Measurements from ENCODE around the gene NTSR1. TPM values are rescaled to one million over a fixed set of nuclear protein-coding genes. Genes with fewer than 3 reads are reported as not detected.

Gene NTSR1
- total and polyA plus RNA-seq, 4 donors = 0.02 to 3.7 (median 0.76) TPM

- peak overlapping the region; percentile 69 to 83 for H3K27ac ChIP-seq (ENCODE audit: low read depth in 1 of 2, low read length in 1 of 2)
- H3K4me1 ChIP-seq (ENCODE audit: control insufficient read depth in 5 of 5, insufficient read depth in 5 of 5, low read length in 5 of 5) = peaks cover 0 to 34% (median 8%) of the 10 kb centered on the region in 5 donors
- peaks cover 0 to 10% (median 4%) of the 10 kb centered on the region in 4 donors for H3K36me3 ChIP-seq (ENCODE audit: control insufficient read depth in 4 of 4, insufficient read depth in 4 of 4, low read length in 4 of 4)
- ATAC-seq (ENCODE audit: insufficient read depth, low FRiP score) = no peak
- WGBS, 2 donors = 89 to 90% methylated on average over 22 of the region's 22 CpGs
- no peak for TF ChIP-seq CTCF (IDR thresholded peaks at IDR 0.05; ENCODE audit: control extremely low read depth, extremely low read depth)
- H3K4me3 ChIP-seq = no peak overlapping the region
- peak in 1 of 3 donors; percentile 14 for DNase-seq
- no peaks in the 10 kb centered on the region for H3K27me3 ChIP-seq (ENCODE audit: control insufficient read depth in 3 of 3, insufficient read depth in 3 of 3, low read length in 2 of 3)
- H3K9ac ChIP-seq (ENCODE audit: insufficient read depth in 1 of 2, low read length in 2 of 2) = no peak overlapping the region
- H3K9me3 ChIP-seq (ENCODE audit: control insufficient read depth in 4 of 4, insufficient read depth in 3 of 4, low read length in 3 of 4) = no peaks in the 10 kb centered on the region
These were observed 84.5 kb downstream of the NTSR1 start for GRCh38 chr20:62792940-62793756.

- Histone ChIP-seq H3K9me3 (ENCODE audit: control insufficient read depth in 4 of 4, insufficient read depth in 3 of 4, low read length in 3 of 4) (no peaks in the 10 kb centered on the region), H3K4me3 (peak overlapping the region; percentile 0), H3K9ac (ENCODE audit: insufficient read depth in 1 of 2, low read length in 2 of 2) (peak overlapping the region in 1 of 2 donors; percentile 4), H3K4me1 (ENCODE audit: control insufficient read depth in 5 of 5, insufficient read depth in 5 of 5, low read length in 5 of 5) (peaks cover 0 to 34% (median 8%) of the 10 kb centered on the region in 5 donors), H3K27ac (ENCODE audit: low read depth in 1 of 2, low read length in 1 of 2) (peak overlapping the region; percentile 69 to 83), H3K36me3 (ENCODE audit: control insufficient read depth in 4 of 4, insufficient read depth in 4 of 4, low read length in 4 of 4) (peaks cover 0 to 15% (median 5%) of the 10 kb centered on the region in 4 donors), H3K27me3 (ENCODE audit: control insufficient read depth in 3 of 3, insufficient read depth in 3 of 3, low read length in 2 of 3) (no peaks in the 10 kb centered on the region)
- TF ChIP-seq CTCF (IDR thresholded peaks at IDR 0.05; ENCODE audit: control extremely low read depth, extremely low read depth) = no peak
- WGBS, 2 donors = 60 to 68% methylated on average over 7 of the region's 7 CpGs
- no peak for ATAC-seq (ENCODE audit: insufficient read depth, low FRiP score)
- DNase-seq = no peak
These were observed 85.0 kb downstream of the NTSR1 start for GRCh38 chr20:62793757-62794006.

GRCh38 chr20:62794007-62794724, 85.5 kb downstream of the NTSR1 start:
- H3K4me3 ChIP-seq = peak overlapping the region; percentile 11
- peak overlapping the region; percentile 88 to 91 for H3K27ac ChIP-seq (ENCODE audit: low read depth in 1 of 2, low read length in 1 of 2)
- DNase-seq = peak; percentile 97 to 98 (median 98)
- peaks cover 0 to 34% (median 8%) of the 10 kb centered on the region in 5 donors for H3K4me1 ChIP-seq (ENCODE audit: control insufficient read depth in 5 of 5, insufficient read depth in 5 of 5, low read length in 5 of 5)
- peak; percentile 92 for ATAC-seq (ENCODE audit: insufficient read depth, low FRiP score)
- no peaks in the 10 kb centered on the region for H3K9me3 ChIP-seq (ENCODE audit: control insufficient read depth in 4 of 4, insufficient read depth in 3 of 4, low read length in 3 of 4)
- H3K27me3 ChIP-seq (ENCODE audit: control insufficient read depth in 3 of 3, insufficient read depth in 3 of 3, low read length in 2 of 3) = no peaks in the 10 kb centered on the region
- TF ChIP-seq CTCF (IDR thresholded peaks at IDR 0.05; ENCODE audit: control extremely low read depth, extremely low read depth) = no peak
- H3K36me3 ChIP-seq (ENCODE audit: control insufficient read depth in 4 of 4, insufficient read depth in 4 of 4, low read length in 4 of 4) = peaks cover 0 to 17% (median 8%) of the 10 kb centered on the region in 4 donors
- whole genome bisulfite sequencing, 2 donors = 1 to 4% methylated on average over 35 to 69 of the region's 69 CpGs
- H3K9ac ChIP-seq (ENCODE audit: insufficient read depth in 1 of 2, low read length in 2 of 2) = peak overlapping the region in 1 of 2 donors; percentile 23
